HG03045 (cell line): ENCODE data around the gene MERTK.
"Not testable (repeated sequence)": the region's sequence is repeated elsewhere in the genome, so short reads cannot be mapped to it uniquely, and the experiment has no call there.

Experiments
- ATAC-seq: cut with Tn5 transposase; IDR thresholded peaks from one replicate; pipeline ENCODE4 v1.9.1; 2021; ENCODE audit warnings: mild to moderate bottlenecking, moderate library complexity; ENCODE audit not compliant: unreplicated experiment

MERTK gene

GRCh38 chr2:111945444-111946293, 47.3 kb downstream of the MERTK start:
- ATAC-seq = no peak

- ATAC-seq = no peak
These were observed 48.1 kb downstream of the MERTK start for GRCh38 chr2:111946294-111947114.

- no peak for ATAC-seq
These were observed 48.8 kb downstream of the MERTK start for GRCh38 chr2:111947219-111947618.

- no peak for ATAC-seq
These were observed 50.4 kb downstream of the MERTK start for GRCh38 chr2:111948832-111949231.

GRCh38 chr2:111950236-111950635, 51.8 kb downstream of the MERTK start:
- ATAC-seq = no peak

GRCh38 chr2:111951486-111951885, 53.1 kb downstream of the MERTK start:
- ATAC-seq = no peak

- ATAC-seq = no peak
These were observed 54.6 kb downstream of the MERTK start for GRCh38 chr2:111952871-111953452.

GRCh38 chr2:111954602-111955332, 56.4 kb downstream of the MERTK start:
- no peak for ATAC-seq

- no peak for ATAC-seq
These were observed 59.5 kb downstream of the MERTK start for GRCh38 chr2:111957872-111958354.

- ATAC-seq = no peak
These were observed 60.5 kb downstream of the MERTK start for GRCh38 chr2:111958901-111959300.

GRCh38 chr2:111961663-111962062, 63.3 kb downstream of the MERTK start:
- no peak for ATAC-seq

- not testable (repeated sequence) for ATAC-seq
These were observed 64.7 kb downstream of the MERTK start for GRCh38 chr2:111963086-111963485.

- ATAC-seq = not testable (repeated sequence)
These were observed 65.1 kb downstream of the MERTK start for GRCh38 chr2:111963508-111963907.

GRCh38 chr2:111965062-111965461, 66.7 kb downstream of the MERTK start:
- ATAC-seq = no peak

GRCh38 chr2:111966241-111966640, 67.8 kb downstream of the MERTK start:
- no peak for ATAC-seq

GRCh38 chr2:111967018-111967417, 68.6 kb downstream of the MERTK start:
- ATAC-seq = no peak

GRCh38 chr2:111970453-111970852, 72.0 kb downstream of the MERTK start:
- no peak for ATAC-seq

- ATAC-seq = no peak
These were observed 74.7 kb downstream of the MERTK start for GRCh38 chr2:111972955-111973565.

- ATAC-seq = no peak
These were observed 75.3 kb downstream of the MERTK start for GRCh38 chr2:111973701-111974100.

GRCh38 chr2:111975053-111975552, 76.7 kb downstream of the MERTK start:
- no peak for ATAC-seq
